H1 (cell line): ENCODE results near the gene SOHLH2. TPM values are rescaled to one million over a fixed set of nuclear protein-coding genes. Genes with fewer than 3 reads are reported as not detected.

Source experiments
- CTCF ChIA-PET: fragments of 300-600 bp; sonication (Branson Sonifier 250); formaldehyde crosslinking; loops from one replicate; lab custom pipeline; 2021; ENCODE audit not compliant: partially characterized antibody; lab: Charles Lee
- POLR2A ChIA-PET: fragments of 300-600 bp; sonication (Branson Sonifier 250); formaldehyde crosslinking; loops from one replicate; lab custom pipeline; 2021; ENCODE audit warnings: inconsistent platforms; ENCODE audit not compliant: partially characterized antibody; lab: Charles Lee
- DNase-seq, 2 experiments: peaks; one replicate each; pipeline versions ENCODE4 v3.0.0 to v3.0.0-alpha.2; 2010 to 2022; ENCODE audit warnings: low spot score in 2 of 2, low read depth in 1 of 2, mixed read lengths in 1 of 2
- FAIRE-seq: peaks from 2 replicates; lab custom pipeline; 2011; peaks lifted over from hg19 to GRCh38; lab: Jason Lieb, UNC
- H2AFZ ChIP-seq: 2 replicates; pipeline ENCODE4 v1.8.1; 2012; ENCODE audit warnings: low read length, inconsistent platforms
- H2AK5ac ChIP-seq: 2 replicates; pipeline ENCODE4 v1.6.1; 2013; ENCODE audit warnings: low read depth, low read length
- H2BK120ac ChIP-seq: replicated peaks from 2 replicates; pipeline ENCODE3; 2013; ENCODE audit warnings: low read depth, low read length, inconsistent platforms
- H2BK12ac ChIP-seq: 2 replicates; pipeline ENCODE4 v1.6.1; 2013; ENCODE audit warnings: low read depth, low read length
- H2BK15ac ChIP-seq: 2 replicates; pipeline ENCODE4 v1.6.1; 2013; ENCODE audit warnings: low read length
- H2BK20ac ChIP-seq: 2 replicates; pipeline ENCODE4 v1.6.1; 2013; ENCODE audit warnings: low read length
- H2BK5ac ChIP-seq: 2 replicates; pipeline ENCODE4 v1.6.1; 2013; ENCODE audit warnings: low read depth, low read length
- H3K14ac ChIP-seq: 2 replicates; pipeline ENCODE4 v1.6.1; 2013; ENCODE audit warnings: inconsistent platforms; ENCODE audit not compliant: insufficient read length
- H3K18ac ChIP-seq: 2 replicates; pipeline ENCODE4 v1.6.1; 2013; ENCODE audit warnings: low read length; ENCODE audit errors: extremely low read depth
- H3K23ac ChIP-seq: 2 replicates; pipeline ENCODE4 v1.6.1; 2013; ENCODE audit warnings: inconsistent platforms; ENCODE audit not compliant: insufficient read length
- H3K23me2 ChIP-seq: 2 replicates; pipeline ENCODE4 v1.6.1; 2013; ENCODE audit warnings: low read depth, low read length
- H3K27ac ChIP-seq: 2 replicates; pipeline ENCODE4 v1.6.1; 2011; ENCODE audit warnings: low read depth, low read length, inconsistent platforms
- H3K27me3 ChIP-seq, 4 experiments: replicated peaks in 1 of 4; 1 replicate in 1 of 4; 2 replicates in 3 of 4; pipeline versions ENCODE4 v1.6.1 to v1.8.1; 2011 to 2013; ENCODE audit warnings: low read length in 3 of 4, mild to moderate bottlenecking in 3 of 4, inconsistent platforms in 2 of 4, mixed read lengths in 2 of 4, moderate library complexity in 1 of 4; ENCODE audit not compliant: control insufficient read depth in 3 of 4, insufficient read depth in 3 of 4; ENCODE audit errors: extremely low read depth in 1 of 4
- H3K36me3 ChIP-seq, 4 experiments: 2 replicates each; pipeline versions ENCODE4 v1.6.1 to v1.8.1; 2011 to 2013; ENCODE audit warnings: mild to moderate bottlenecking in 4 of 4, low read length in 3 of 4, moderate library complexity in 2 of 4, control low read depth in 1 of 4, inconsistent platforms in 1 of 4; ENCODE audit not compliant: insufficient read depth in 4 of 4, control insufficient read depth in 2 of 4
- H3K4ac ChIP-seq: replicated peaks from 2 replicates; pipeline ENCODE3; 2013; ENCODE audit warnings: low read length, low read depth, mixed read lengths, inconsistent platforms; ENCODE audit not compliant: insufficient read length
- H3K4me1 ChIP-seq, 4 experiments: replicated peaks in 1 of 4; 1 replicate in 1 of 4; 2 replicates in 3 of 4; pipeline versions ENCODE4 v1.6.1 to v1.8.1; 2011 to 2013; ENCODE audit warnings: low read length in 3 of 4, inconsistent platforms in 2 of 4, mixed read lengths in 1 of 4; ENCODE audit not compliant: insufficient read depth in 4 of 4, control insufficient read depth in 3 of 4
- H3K4me2 ChIP-seq, 2 experiments: 2 replicates each; pipeline versions ENCODE4 v1.6.1 to v1.8.1; 2011 to 2013; ENCODE audit warnings: low read depth in 2 of 2, low read length in 2 of 2, control low read depth in 1 of 2, inconsistent platforms in 1 of 2, mild to moderate bottlenecking in 1 of 2; ENCODE audit not compliant: insufficient read depth in 1 of 2
- H3K4me3 ChIP-seq, 4 experiments: fragments of 200-600, 300-600 bp in 1 of 4; sonication (generic), shearing (Covaris generic), sonication (Bioruptor Twin) in 1 of 4; 2 replicates each; pipeline versions ENCODE4 v1.5.1 to v1.8.1; 2011 to 2016; ENCODE audit warnings: low read length in 4 of 4, low read depth in 3 of 4, control low read depth in 2 of 4, inconsistent platforms in 2 of 4, mild to moderate bottlenecking in 2 of 4, mixed read lengths in 1 of 4, moderate library complexity in 1 of 4; ENCODE audit not compliant: insufficient read depth in 2 of 4; ENCODE audit errors: extremely low read depth in 1 of 4
- H3K56ac ChIP-seq: replicated peaks from 2 replicates; pipeline ENCODE3; 2013; ENCODE audit warnings: low read depth, mild to moderate bottlenecking, mixed read lengths, low read length, inconsistent platforms; ENCODE audit not compliant: insufficient read length
- H3K79me1 ChIP-seq: 2 replicates; pipeline ENCODE4 v1.6.1; 2013; ENCODE audit warnings: low read depth, low read length, control low read depth
- H3K79me2 ChIP-seq, 2 experiments: 2 replicates each; pipeline versions ENCODE4 v1.6.1 to v1.8.1; 2012 to 2013; ENCODE audit warnings: low read length in 2 of 2, mild to moderate bottlenecking in 2 of 2, inconsistent platforms in 1 of 2; ENCODE audit not compliant: insufficient read depth in 2 of 2, control insufficient read depth in 1 of 2
- H3K9ac ChIP-seq, 4 experiments: replicated peaks in 1 of 4; 1 replicate in 1 of 4; 2 replicates in 3 of 4; pipeline versions ENCODE4 v1.6.1 to v1.8.1; 2011 to 2013; ENCODE audit warnings: low read depth in 3 of 4, low read length in 3 of 4, control low read depth in 2 of 4, mild to moderate bottlenecking in 2 of 4, moderate library complexity in 2 of 4, inconsistent platforms in 1 of 4; ENCODE audit errors: extremely low read depth in 1 of 4
- H3K9me3 ChIP-seq, 2 experiments: 2 replicates each; pipeline versions ENCODE4 v1.6.1 to v1.8.1; 2012 to 2013; ENCODE audit warnings: mild to moderate bottlenecking in 2 of 2, moderate library complexity in 2 of 2, control low read depth in 1 of 2, inconsistent platforms in 1 of 2, low read depth in 1 of 2, low read length in 1 of 2, mixed read lengths in 1 of 2; ENCODE audit not compliant: insufficient read depth in 2 of 2
- H4K20me1 ChIP-seq, 2 experiments: replicated peaks in 1 of 2; 2 replicates each; pipeline versions ENCODE3 to v1.8.1; 2011 to 2013; ENCODE audit warnings: inconsistent platforms in 2 of 2, low read length in 2 of 2, mild to moderate bottlenecking in 1 of 2; ENCODE audit not compliant: insufficient read depth in 2 of 2, control insufficient read depth in 1 of 2
- H4K5ac ChIP-seq: 2 replicates; pipeline ENCODE4 v1.6.1; 2013; ENCODE audit warnings: low read length, low read depth, mixed read lengths, inconsistent platforms; ENCODE audit not compliant: insufficient read length
- H4K8ac ChIP-seq: 2 replicates; pipeline ENCODE4 v1.8.0; 2013; ENCODE audit warnings: mild to moderate bottlenecking, moderate library complexity, low read length, inconsistent platforms; ENCODE audit not compliant: insufficient read depth; ENCODE audit errors: extremely low read depth
- H4K91ac ChIP-seq: replicated peaks from 2 replicates; pipeline ENCODE3; 2013; ENCODE audit warnings: low read length, mixed read lengths, inconsistent platforms; ENCODE audit not compliant: insufficient read length
- CBX5 ChIP-seq: fragments of 300-800, 300-1000 bp; sonication (generic); IDR thresholded peaks from 2 replicates; pipeline ENCODE4 v1.7.1; 2016; ENCODE audit warnings: antibody characterized with exemption, low read length, low read depth
- CREB1 ChIP-seq: IDR thresholded peaks from 2 replicates; pipeline ENCODE4 v1.6.1; 2012; ENCODE audit warnings: inconsistent platforms
- CTBP2 ChIP-seq: IDR thresholded peaks from 2 replicates; pipeline ENCODE4 v1.7.0; 2011; ENCODE audit warnings: borderline replicate concordance, mild to moderate bottlenecking, moderate library complexity, mixed read lengths, low read length; ENCODE audit not compliant: insufficient read depth, insufficient read length
- EZH2 ChIP-seq: fragments of 200-600 bp; sonication (generic); IDR thresholded peaks from 2 replicates; pipeline ENCODE4 v1.7.1; 2012; ENCODE audit warnings: low read depth, mild to moderate bottlenecking, moderate library complexity, low read length, inconsistent platforms; ENCODE audit not compliant: severe bottlenecking
- GABPA ChIP-seq: IDR thresholded peaks from 2 replicates; pipeline ENCODE4 v1.6.1; 2011; ENCODE audit warnings: mild to moderate bottlenecking, low read length, moderate library complexity, borderline replicate concordance; ENCODE audit not compliant: insufficient read depth
- MAX ChIP-seq: IDR thresholded peaks from 2 replicates; pipeline ENCODE4 v1.6.1; 2012; ENCODE audit warnings: inconsistent platforms
- NANOG ChIP-seq: IDR thresholded peaks from 2 replicates; pipeline ENCODE4 v1.6.1; 2011; ENCODE audit warnings: low read length, low read depth, mild to moderate bottlenecking, inconsistent platforms; ENCODE audit not compliant: insufficient read depth, poor library complexity, severe bottlenecking
- SIN3A ChIP-seq, 2 experiments: IDR thresholded peaks in 1 of 2; conservative IDR thresholded peaks in 1 of 2; 2 replicates each; pipeline ENCODE4 v1.6.1; 2011 to 2012; ENCODE audit warnings: low read length in 2 of 2, improper control_type of control experiment in 1 of 2, low read depth in 1 of 2, mild to moderate bottlenecking in 1 of 2
- SP1 ChIP-seq: IDR thresholded peaks from 2 replicates; pipeline ENCODE4 v1.6.1; 2011; ENCODE audit warnings: low read depth, low read length
- TAF7 ChIP-seq: optimal IDR thresholded peaks from 2 replicates; pipeline ENCODE3; 2011; ENCODE audit warnings: low read depth, mild to moderate bottlenecking, inconsistent platforms, low read length, moderate library complexity, borderline replicate concordance
- TCF12 ChIP-seq: IDR thresholded peaks from 2 replicates; pipeline ENCODE4 v1.6.1; 2011; ENCODE audit warnings: low read depth, mild to moderate bottlenecking, low read length
- USF2 ChIP-seq: IDR thresholded peaks from 2 replicates; pipeline ENCODE4 v1.6.1; 2011; ENCODE audit warnings: low read length, improper control_type of control experiment
- YY1 ChIP-seq: IDR thresholded peaks from 2 replicates; pipeline ENCODE4 v1.6.1; 2011; ENCODE audit warnings: low read depth, mild to moderate bottlenecking, low read length
- WGBS, 2 experiments: shearing (Covaris generic) in 1 of 2; methylation state at CpG; one replicate each; pipeline versions ENCODE4 v1.1.6 to v1.1.7; 2013 to 2015; ENCODE audit warnings: low lambda C conversion rate in 2 of 2, mixed read lengths in 2 of 2, inconsistent platforms in 1 of 2, low coverage in 1 of 2, missing lambda C conversion rate in 1 of 2; ENCODE audit not compliant: insufficient replicate concordance in 2 of 2, insufficient coverage in 1 of 2, insufficient read length in 1 of 2; ENCODE audit errors: extremely low coverage in 1 of 2, missing lambda C conversion rate in 1 of 2; 5-methylcytosine and 5-hydroxymethylcytosine counted together
- polyA plus RNA-seq, 7 experiments: library from polyadenylated mRNA; depleted of rRNA in 3 of 7; stranded (reverse) in 5 of 7; unstranded in 2 of 7; fragments of >200 nt in 5 of 7; fragments of 200-250 nt in 2 of 7; gene quantifications; 1 replicate in 5 of 7; 2 replicates in 1 of 7; 4 replicates in 1 of 7; pipeline versions ENCODE4 v1.2.1 to v1.2.3, GENCODE V29; 2011 to 2013; ENCODE audit warnings: missing spikeins in 2 of 7, mixed read lengths in 2 of 7
- total RNA-seq: library from RNA; stranded (reverse); fragmentation: NEBNext Ultra II Directional; extraction: Animal tissue kit (Norgen Biotek cat#: 25700); gene quantifications from 2 replicates; pipeline ENCODE4 v1.2.1, GENCODE V29; 2021

The SOHLH2 gene
- total and polyA plus RNA-seq, 2 of the 8 experiments (the other 6 are each of a cell fraction or from before 2014, with no cell fraction given), result 6.8 to 10.3 TPM

- H3K9me3 ChIP-seq, result no peaks in the 10 kb centered on the region
- POLR2A ChIA-PET, result no interaction called here
- no peak overlapping the region for H4K91ac ChIP-seq
- H2BK15ac ChIP-seq, result no peak overlapping the region
- no peak overlapping the region for H4K5ac ChIP-seq
- H2AFZ ChIP-seq, result no peak overlapping the region
- no peak overlapping the region for H2BK120ac ChIP-seq
- no peak overlapping the region for H3K27ac ChIP-seq
- H3K23me2 ChIP-seq, result no peaks in the 10 kb centered on the region
- H3K79me1 ChIP-seq, result no peaks in the 10 kb centered on the region
- FAIRE-seq, result no peak
- no peak overlapping the region for H3K23ac ChIP-seq
- H2AK5ac ChIP-seq, result no peak overlapping the region
- H3K36me3 ChIP-seq, result peaks cover 0 to 3% (median 0%) of the 10 kb centered on the region in 4 experiments; a peak in 2 of 8 replicates
- DNase-seq, result no peak
- H2BK12ac ChIP-seq, result no peak overlapping the region
- no peak overlapping the region for H4K8ac ChIP-seq
- H3K56ac ChIP-seq, result no peak overlapping the region
- no peaks in the 10 kb centered on the region for H3K79me2 ChIP-seq
- no peaks in the 10 kb centered on the region for H3K27me3 ChIP-seq
- no peak overlapping the region for H2BK20ac ChIP-seq
- H3K4me3 ChIP-seq, result no peak overlapping the region
- H3K14ac ChIP-seq, result no peak overlapping the region
- no peak overlapping the region for H2BK5ac ChIP-seq
- no peak overlapping the region for H3K4me2 ChIP-seq
- H3K18ac ChIP-seq, result no peak overlapping the region
- H3K9ac ChIP-seq, result no peak overlapping the region
- H3K4ac ChIP-seq, result no peak overlapping the region
- CTCF ChIA-PET, result interaction anchor here (0.9 to 1.2 kb wide), 2 partner anchors 39 to 85 kb away, joined by 3 to 7 read pairs; no protein-coding TSS in a partner anchor
- WGBS, 2 experiments, result 87% methylated on average over 3 of the region's 3 CpGs; no CpG with 5 or more reads in 1 of the 2 experiments
- no peaks in the 10 kb centered on the region for H3K4me1 ChIP-seq
- no peaks in the 10 kb centered on the region for H4K20me1 ChIP-seq
- TF ChIP-seq CBX5, result no peak
- no peak for TF ChIP-seq CREB1
- no peak for TF ChIP-seq TCF12
- no peak for TF ChIP-seq CTBP2
- TF ChIP-seq TAF7, result no peak
- TF ChIP-seq SIN3A (conservative IDR thresholded peaks at IDR 0.05 in 1 of 2, IDR thresholded peaks at IDR 0.05 in 1 of 2; ENCODE audit: low read depth in 1 of 2, low read length in 2 of 2), result no peak
- no peak for TF ChIP-seq MAX
- no peak for TF ChIP-seq USF2
- TF ChIP-seq YY1, result no peak
- TF ChIP-seq GABPA, result no peak
- TF ChIP-seq SP1, result no peak
- no peak for TF ChIP-seq NANOG
- TF ChIP-seq EZH2, result no peak
Measured at GRCh38 chr13:36190771-36191170, 23.6 kb downstream of the SOHLH2 start.
